Hepatocyte (in vitro differentiated cells): ENCODE data around the gene NADK. TPM values are rescaled to one million over a fixed set of nuclear protein-coding genes. Genes with fewer than 3 reads are reported as not detected.

Source experiments
- DNase-seq: peaks from one replicate; pipeline ENCODE4 v3.0.0-alpha.2; 2016; ENCODE audit warnings: low spot score
- H2AFZ ChIP-seq: fragments of 200-600 bp; sonication (generic); 2 replicates; pipeline ENCODE4 v1.6.0; 2016; ENCODE audit warnings: antibody characterized with exemption, mild to moderate bottlenecking
- H3K27ac ChIP-seq: fragments of 200-600 bp; sonication (generic); 2 replicates; pipeline ENCODE4 v1.5.1; 2016; ENCODE audit warnings: mild to moderate bottlenecking
- H3K27me3 ChIP-seq: fragments of 200-600 bp; sonication (generic); 2 replicates; pipeline ENCODE4 v1.6.1; 2016
- H3K36me3 ChIP-seq: fragments of 200-600 bp; sonication (generic); replicated peaks from 2 replicates; pipeline ENCODE4 v1.5.1; 2016; ENCODE audit warnings: low read depth; ENCODE audit not compliant: insufficient read depth
- H3K4me1 ChIP-seq: fragments of 200-600 bp; sonication (generic); 2 replicates; pipeline ENCODE4 v1.5.1; 2016; ENCODE audit warnings: mild to moderate bottlenecking, moderate library complexity; ENCODE audit not compliant: insufficient read depth
- H3K4me2 ChIP-seq: fragments of 200-600 bp; sonication (generic); 2 replicates; pipeline ENCODE4 v1.6.0; 2016
- H3K4me3 ChIP-seq: fragments of 200-600 bp; sonication (generic); 2 replicates; pipeline ENCODE4 v1.5.1; 2016; ENCODE audit warnings: mild to moderate bottlenecking
- H3K79me2 ChIP-seq: fragments of 200-600 bp; sonication (generic); 2 replicates; pipeline ENCODE4 v1.6.0; 2017; ENCODE audit warnings: mild to moderate bottlenecking
- H3K9me2 ChIP-seq: fragments of 200-600 bp; sonication (generic); replicated peaks from 2 replicates; pipeline ENCODE4 v1.6.0; 2017; ENCODE audit warnings: mild to moderate bottlenecking; ENCODE audit not compliant: insufficient read depth
- H3K9me3 ChIP-seq: fragments of 200-600 bp; sonication (generic); 2 replicates; pipeline ENCODE4 v1.5.1; 2016; ENCODE audit warnings: low read depth, mild to moderate bottlenecking
- H4K20me1 ChIP-seq: fragments of 200-600 bp; sonication (generic); 2 replicates; pipeline ENCODE4 v1.6.0; 2016; ENCODE audit warnings: mild to moderate bottlenecking; ENCODE audit not compliant: insufficient read depth, poor library complexity, severe bottlenecking
- CTCF ChIP-seq: fragments of 200-600 bp; sonication (generic); IDR thresholded peaks from 2 replicates; pipeline ENCODE4 v1.5.1; 2016; ENCODE audit warnings: antibody characterized with exemption, mild to moderate bottlenecking; ENCODE audit not compliant: poor library complexity
- EZH2 ChIP-seq: fragments of 200-600 bp; sonication (generic); IDR thresholded peaks from 2 replicates; pipeline ENCODE4 v1.6.1; 2016; ENCODE audit warnings: antibody characterized with exemption, mild to moderate bottlenecking, borderline replicate concordance
- EZH2phosphoT487 ChIP-seq: fragments of 200-600 bp; sonication (generic); IDR thresholded peaks from one replicate; pipeline ENCODE4 v1.6.1; 2018; ENCODE audit warnings: antibody characterized with exemption, mild to moderate bottlenecking, low read depth, moderate library complexity; ENCODE audit not compliant: unreplicated experiment, severe bottlenecking
- WGBS: methylation state at CpG from one replicate; pipeline ENCODE4 v1.1.6; 2016; ENCODE audit warnings: low lambda C conversion rate; ENCODE audit errors: missing lambda C conversion rate; 5-methylcytosine and 5-hydroxymethylcytosine counted together
- polyA plus RNA-seq: library from polyadenylated mRNA; unstranded; fragments of >200 nt; fragmentation: Nextera tagmentation; extraction: Ambion mirVana; gene quantifications from 2 replicates; pipeline ENCODE4 v1.2.1, GENCODE V29; 2016
- total RNA-seq: library from RNA; depleted of rRNA; stranded (reverse); fragments of >200 nt; gene quantifications from 2 replicates; pipeline ENCODE4 v1.2.3, GENCODE V29; 2014

Gene NADK
- total and polyA plus RNA-seq, 2 experiments from 2014 or later, result 46.9 to 68.2 TPM

DNA sequence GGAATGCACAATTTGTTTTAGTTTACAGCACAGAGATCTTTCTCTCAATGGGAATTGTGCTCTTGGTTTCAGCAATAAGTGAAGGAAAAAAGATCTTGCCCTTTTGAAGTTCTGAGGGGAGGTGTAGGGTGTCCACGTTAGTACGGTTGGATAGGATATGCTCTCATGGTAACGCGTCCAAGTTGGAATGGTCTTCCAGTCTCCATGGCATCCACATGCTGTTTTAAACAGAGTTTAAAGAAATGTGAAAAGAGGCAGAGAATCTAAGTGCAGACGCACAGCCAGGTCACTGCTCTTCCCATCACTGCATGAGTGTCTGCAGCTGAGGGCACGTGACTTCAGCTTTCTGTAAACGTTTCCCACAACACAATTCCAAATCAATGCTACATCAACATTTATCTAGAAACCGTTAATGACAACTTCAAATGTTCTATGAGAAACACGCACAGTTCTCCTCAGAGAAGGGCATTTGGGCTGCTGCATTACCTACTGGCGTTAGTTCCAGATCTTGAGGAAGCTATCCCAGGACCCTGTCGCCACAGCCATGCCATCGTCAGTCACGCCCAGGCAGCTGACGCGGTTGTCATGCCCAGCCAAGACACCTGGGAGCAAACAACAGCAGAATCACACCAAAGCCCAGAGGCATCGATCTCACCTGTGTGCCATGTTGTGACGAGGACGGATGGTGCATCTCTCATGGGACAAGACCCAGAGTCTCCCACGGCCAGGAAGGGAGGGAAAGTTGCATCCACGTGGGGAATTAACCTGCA, 8.8 kb upstream of the NADK start:
- H3K36me3 ChIP-seq, result no peaks in the 10 kb centered on the region
- no peaks in the 10 kb centered on the region for H3K27me3 ChIP-seq
- H3K4me2 ChIP-seq, result no peak overlapping the region
- no peak for DNase-seq
- peaks cover 6% of the 10 kb centered on the region for H4K20me1 ChIP-seq
- peaks cover 16% of the 10 kb centered on the region for H3K4me1 ChIP-seq
- peaks cover 9% of the 10 kb centered on the region for H3K79me2 ChIP-seq
- no peak overlapping the region for H3K4me3 ChIP-seq
- WGBS, result 94% methylated on average over 20 of the region's 20 CpGs
- no peaks in the 10 kb centered on the region for H3K9me2 ChIP-seq
- H3K27ac ChIP-seq, result no peak overlapping the region
- H2AFZ ChIP-seq, result no peak overlapping the region
- H3K9me3 ChIP-seq, result no peaks in the 10 kb centered on the region
- TF ChIP-seq EZH2, result no peak
- TF ChIP-seq CTCF, result no peak
- TF ChIP-seq EZH2phosphoT487, result no peak

- TF ChIP-seq CTCF, result no peak
- no peak for TF ChIP-seq EZH2phosphoT487
- TF ChIP-seq EZH2, result no peak
- 93% methylated on average over 10 of the region's 10 CpGs for WGBS
- no peaks in the 10 kb centered on the region for H3K36me3 ChIP-seq
Measured at GRCh38 chr1:1785666-1786065, 7.4 kb upstream of the NADK start.

DNA sequence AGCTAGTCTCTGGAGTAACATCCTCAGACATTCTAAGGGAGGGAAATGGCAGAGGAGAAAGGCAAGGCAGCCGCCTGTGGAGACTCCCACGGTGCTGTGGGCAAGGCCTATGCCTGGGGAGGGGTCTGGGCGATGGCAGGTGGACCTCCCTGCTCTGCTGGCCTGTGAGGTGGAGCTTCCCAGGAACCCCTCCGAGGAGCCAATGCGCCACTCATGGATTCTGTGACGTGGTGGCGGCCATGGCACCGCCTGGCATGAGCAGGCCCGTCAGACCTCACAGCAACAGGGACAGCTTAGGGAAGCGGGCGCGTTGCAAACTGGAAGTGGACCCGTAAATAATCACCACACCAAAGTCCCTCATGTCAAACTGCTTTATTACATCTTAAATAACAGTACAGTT, 6.7 kb upstream of the NADK start:
- 95% methylated on average over 13 of the region's 13 CpGs for WGBS
- Histone ChIP-seq H3K27me3 (no peaks in the 10 kb centered on the region), H3K9me3 (no peaks in the 10 kb centered on the region), H3K79me2 (peaks cover 2% of the 10 kb centered on the region), H3K4me3 (no peak overlapping the region), H3K4me2 (no peak overlapping the region), H2AFZ (no peak overlapping the region), H3K36me3 (no peaks in the 10 kb centered on the region), H3K27ac (no peak overlapping the region), H3K9me2 (no peaks in the 10 kb centered on the region), H3K4me1 (peaks cover 32% of the 10 kb centered on the region), H4K20me1 (no peaks in the 10 kb centered on the region)
- no peak for TF ChIP-seq CTCF
- DNase-seq, result no peak

More at GRCh38 chr1:1785666-1786065, 7.4 kb upstream of the NADK start:
- no peak overlapping the region for H3K27ac ChIP-seq
- peaks cover 4% of the 10 kb centered on the region for H3K79me2 ChIP-seq
- no peaks in the 10 kb centered on the region for H3K27me3 ChIP-seq
- no peak for DNase-seq
- no peaks in the 10 kb centered on the region for H3K9me2 ChIP-seq
- no peaks in the 10 kb centered on the region for H4K20me1 ChIP-seq
- peaks cover 25% of the 10 kb centered on the region for H3K4me1 ChIP-seq
- H3K4me3 ChIP-seq, result no peak overlapping the region
- no peaks in the 10 kb centered on the region for H3K9me3 ChIP-seq
- H2AFZ ChIP-seq, result no peak overlapping the region
- no peak overlapping the region for H3K4me2 ChIP-seq
